Esophagus squamous epithelium (tissue), 4 donors: ENCODE data around the gene PDSS2.

ENCODE experiments used
- CTCF ChIP-seq, 6 experiments: fragments of 450-650 bp in 4 of 6; fragments of 200-600 bp in 2 of 6; sonication (generic) in 2 of 6; IDR thresholded peaks; one replicate each; pipeline ENCODE4 v1.5.1; 2016 to 2019; ENCODE audit warnings: antibody characterized with exemption in 6 of 6, mild to moderate bottlenecking in 4 of 6, moderate library complexity in 4 of 6
- POLR2A ChIP-seq, 4 donors: fragments of 450-650 bp; IDR thresholded peaks; one replicate each; pipeline ENCODE4 v1.6.1; 2017; ENCODE audit warnings: antibody characterized with exemption in 4 of 4, mild to moderate bottlenecking in 4 of 4, moderate library complexity in 3 of 4

DNA sequence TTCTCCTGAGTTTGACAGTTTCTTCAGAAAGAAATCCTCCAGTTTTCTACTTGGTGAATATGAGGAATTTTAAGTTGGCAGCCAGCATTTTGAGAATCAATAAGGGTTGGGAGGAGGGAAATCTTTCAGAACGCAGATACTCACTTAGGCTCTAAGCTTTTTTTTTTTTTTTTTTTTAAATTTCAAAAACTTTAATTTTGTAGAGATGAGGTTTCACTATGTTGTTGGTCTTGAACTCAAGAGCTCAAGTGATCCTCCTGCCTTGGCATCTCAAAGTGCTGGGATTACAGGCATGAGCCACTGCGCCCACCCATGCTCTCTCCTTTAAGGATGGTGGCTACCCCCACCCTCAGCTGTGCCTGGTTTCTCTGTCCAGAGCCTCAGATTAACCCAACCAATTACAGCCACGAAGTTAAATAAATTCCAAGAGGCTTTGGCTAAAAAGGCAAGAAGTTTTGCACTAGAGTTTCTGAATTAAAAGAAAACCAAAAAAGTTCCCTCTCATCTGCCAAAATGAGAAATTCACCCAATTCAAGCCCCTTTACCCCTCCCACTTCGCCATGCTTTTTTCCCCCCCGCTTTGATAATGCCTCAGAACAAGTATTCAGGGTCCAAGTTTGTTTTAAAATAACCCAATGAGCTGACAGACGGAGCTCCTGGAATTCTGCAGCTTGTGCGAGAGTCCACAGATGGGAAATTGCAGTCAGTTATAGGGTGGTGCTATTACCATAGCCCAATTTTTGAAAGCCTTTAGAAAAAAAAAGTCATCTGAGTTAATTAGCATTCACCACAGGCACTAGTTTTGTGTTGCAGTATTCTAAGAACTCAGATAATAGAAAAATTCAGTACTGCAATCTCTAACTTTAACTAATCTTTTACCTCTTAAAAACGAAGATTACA is 249.7 kb downstream of the PDSS2 start:
- TF ChIP-seq CTCF (IDR thresholded peaks at IDR 0.05) (no peak), POLR2A (IDR thresholded peaks at IDR 0.05) (no peak)
